ENCODE data around the gene TNK2.

TNK2 gene

GRCh38 chr3:195850857-195851543, 57.4 kb downstream of the TNK2 start:
- Histone ChIP-seq H3K9ac (ENCODE audit: low read depth in 1 of 2, low read length in 2 of 2) (peak overlapping the region in 1 of 2 donors; percentile 25), H3K4me3 (ENCODE audit: low read depth in 1 of 2, low read length in 2 of 2) (peak overlapping the region in 1 of 2 donors; percentile 36), H3K36me3 (ENCODE audit: control insufficient read depth in 1 of 2, insufficient read depth in 2 of 2, low read length in 2 of 2) (no peaks in the 10 kb centered on the region), H3K27ac (ENCODE audit: low read depth, low read length) (no peak overlapping the region), H3K9me3 (ENCODE audit: control insufficient read depth in 1 of 2, low read length in 2 of 2) (no peaks in the 10 kb centered on the region), H3K4me1 (ENCODE audit: control insufficient read depth in 1 of 2, insufficient read depth in 2 of 2, low read length in 2 of 2) (peaks cover 10 to 17% of the 10 kb centered on the region in 2 donors), H3K27me3 (ENCODE audit: control insufficient read depth in 1 of 2, insufficient read depth in 2 of 2, low read length in 2 of 2) (peaks cover 0 to 7% of the 10 kb centered on the region in 2 donors)

- H3K4me1 ChIP-seq (ENCODE audit: control insufficient read depth in 1 of 2, insufficient read depth in 2 of 2, low read length in 2 of 2) = peaks cover 10 to 17% of the 10 kb centered on the region in 2 donors
- H3K4me3 ChIP-seq (ENCODE audit: low read depth in 1 of 2, low read length in 2 of 2) = no peak overlapping the region
- no peaks in the 10 kb centered on the region for H3K36me3 ChIP-seq (ENCODE audit: control insufficient read depth in 1 of 2, insufficient read depth in 2 of 2, low read length in 2 of 2)
- peaks cover 0 to 7% of the 10 kb centered on the region in 2 donors for H3K27me3 ChIP-seq (ENCODE audit: control insufficient read depth in 1 of 2, insufficient read depth in 2 of 2, low read length in 2 of 2)
- H3K9me3 ChIP-seq (ENCODE audit: control insufficient read depth in 1 of 2, low read length in 2 of 2) = no peaks in the 10 kb centered on the region
- H3K9ac ChIP-seq (ENCODE audit: low read depth in 1 of 2, low read length in 2 of 2) = no peak overlapping the region
- H3K27ac ChIP-seq (ENCODE audit: low read depth, low read length) = no peak overlapping the region
Measured at GRCh38 chr3:195849322-195850074, 58.9 kb downstream of the TNK2 start.

GRCh38 chr3:195847055-195847950, 61.0 kb downstream of the TNK2 start:
- no peaks in the 10 kb centered on the region for H3K9me3 ChIP-seq (ENCODE audit: control insufficient read depth in 1 of 2, low read length in 2 of 2)
- no peak overlapping the region for H3K9ac ChIP-seq (ENCODE audit: low read depth in 1 of 2, low read length in 2 of 2)
- H3K36me3 ChIP-seq (ENCODE audit: control insufficient read depth in 1 of 2, insufficient read depth in 2 of 2, low read length in 2 of 2) = no peaks in the 10 kb centered on the region
- H3K4me3 ChIP-seq (ENCODE audit: low read depth in 1 of 2, low read length in 2 of 2) = no peak overlapping the region
- peaks cover 10 to 17% of the 10 kb centered on the region in 2 donors for H3K4me1 ChIP-seq (ENCODE audit: control insufficient read depth in 1 of 2, insufficient read depth in 2 of 2, low read length in 2 of 2)
- no peak overlapping the region for H3K27ac ChIP-seq (ENCODE audit: low read depth, low read length)
- H3K27me3 ChIP-seq (ENCODE audit: control insufficient read depth in 1 of 2, insufficient read depth in 2 of 2, low read length in 2 of 2) = peaks cover 0 to 7% of the 10 kb centered on the region in 2 donors

GRCh38 chr3:195845483-195845882, 62.9 kb downstream of the TNK2 start:
- Histone ChIP-seq H3K4me3 (ENCODE audit: low read depth in 1 of 2, low read length in 2 of 2) (no peak overlapping the region), H3K36me3 (ENCODE audit: control insufficient read depth in 1 of 2, insufficient read depth in 2 of 2, low read length in 2 of 2) (no peaks in the 10 kb centered on the region), H3K9ac (ENCODE audit: low read depth in 1 of 2, low read length in 2 of 2) (no peak overlapping the region), H3K27me3 (ENCODE audit: control insufficient read depth in 1 of 2, insufficient read depth in 2 of 2, low read length in 2 of 2) (no peaks in the 10 kb centered on the region), H3K27ac (ENCODE audit: low read depth, low read length) (no peak overlapping the region), H3K4me1 (ENCODE audit: control insufficient read depth in 1 of 2, insufficient read depth in 2 of 2, low read length in 2 of 2) (peaks cover 5 to 8% of the 10 kb centered on the region in 2 donors), H3K9me3 (ENCODE audit: control insufficient read depth in 1 of 2, low read length in 2 of 2) (no peaks in the 10 kb centered on the region)

GRCh38 chr3:195844671-195845218, 63.6 kb downstream of the TNK2 start:
- Histone ChIP-seq H3K36me3 (ENCODE audit: control insufficient read depth in 1 of 2, insufficient read depth in 2 of 2, low read length in 2 of 2) (no peaks in the 10 kb centered on the region), H3K4me3 (ENCODE audit: low read depth in 1 of 2, low read length in 2 of 2) (no peak overlapping the region), H3K27ac (ENCODE audit: low read depth, low read length) (no peak overlapping the region), H3K9ac (ENCODE audit: low read depth in 1 of 2, low read length in 2 of 2) (no peak overlapping the region), H3K27me3 (ENCODE audit: control insufficient read depth in 1 of 2, insufficient read depth in 2 of 2, low read length in 2 of 2) (no peaks in the 10 kb centered on the region), H3K9me3 (ENCODE audit: control insufficient read depth in 1 of 2, low read length in 2 of 2) (no peaks in the 10 kb centered on the region), H3K4me1 (ENCODE audit: control insufficient read depth in 1 of 2, insufficient read depth in 2 of 2, low read length in 2 of 2) (peaks cover 5 to 8% of the 10 kb centered on the region in 2 donors)

- Histone ChIP-seq H3K27me3 (ENCODE audit: control insufficient read depth in 1 of 2, insufficient read depth in 2 of 2, low read length in 2 of 2) (no peaks in the 10 kb centered on the region), H3K9me3 (ENCODE audit: control insufficient read depth in 1 of 2, low read length in 2 of 2) (no peaks in the 10 kb centered on the region), H3K27ac (ENCODE audit: low read depth, low read length) (no peak overlapping the region), H3K36me3 (ENCODE audit: control insufficient read depth in 1 of 2, insufficient read depth in 2 of 2, low read length in 2 of 2) (no peaks in the 10 kb centered on the region), H3K9ac (ENCODE audit: low read depth in 1 of 2, low read length in 2 of 2) (no peak overlapping the region), H3K4me3 (ENCODE audit: low read depth in 1 of 2, low read length in 2 of 2) (no peak overlapping the region), H3K4me1 (ENCODE audit: control insufficient read depth in 1 of 2, insufficient read depth in 2 of 2, low read length in 2 of 2) (no peaks in the 10 kb centered on the region)
Measured at GRCh38 chr3:195839260-195840010, 68.9 kb downstream of the TNK2 start.

GRCh38 chr3:195838714-195839113, 69.6 kb downstream of the TNK2 start:
- H3K4me3 ChIP-seq (ENCODE audit: low read depth in 1 of 2, low read length in 2 of 2) = no peak overlapping the region

GRCh38 chr3:195836476-195837135, 71.7 kb downstream of the TNK2 start:
- Histone ChIP-seq H3K9me3 (ENCODE audit: control insufficient read depth in 1 of 2, low read length in 2 of 2) (no peaks in the 10 kb centered on the region), H3K9ac (ENCODE audit: low read depth in 1 of 2, low read length in 2 of 2) (no peak overlapping the region), H3K4me1 (ENCODE audit: control insufficient read depth in 1 of 2, insufficient read depth in 2 of 2, low read length in 2 of 2) (no peaks in the 10 kb centered on the region), H3K27ac (ENCODE audit: low read depth, low read length) (no peak overlapping the region), H3K4me3 (ENCODE audit: low read depth in 1 of 2, low read length in 2 of 2) (no peak overlapping the region), H3K27me3 (ENCODE audit: control insufficient read depth in 1 of 2, insufficient read depth in 2 of 2, low read length in 2 of 2) (no peaks in the 10 kb centered on the region), H3K36me3 (ENCODE audit: control insufficient read depth in 1 of 2, insufficient read depth in 2 of 2, low read length in 2 of 2) (no peaks in the 10 kb centered on the region)

More at GRCh38 chr3:195838714-195839113, 69.6 kb downstream of the TNK2 start:
- Histone ChIP-seq H3K9ac (ENCODE audit: low read depth in 1 of 2, low read length in 2 of 2) (no peak overlapping the region), H3K27me3 (ENCODE audit: control insufficient read depth in 1 of 2, insufficient read depth in 2 of 2, low read length in 2 of 2) (no peaks in the 10 kb centered on the region), H3K4me1 (ENCODE audit: control insufficient read depth in 1 of 2, insufficient read depth in 2 of 2, low read length in 2 of 2) (no peaks in the 10 kb centered on the region), H3K9me3 (ENCODE audit: control insufficient read depth in 1 of 2, low read length in 2 of 2) (no peaks in the 10 kb centered on the region), H3K36me3 (ENCODE audit: control insufficient read depth in 1 of 2, insufficient read depth in 2 of 2, low read length in 2 of 2) (no peaks in the 10 kb centered on the region), H3K27ac (ENCODE audit: low read depth, low read length) (no peak overlapping the region)

GRCh38 chr3:195835791-195836190, 72.6 kb downstream of the TNK2 start:
- Histone ChIP-seq H3K4me3 (ENCODE audit: low read depth in 1 of 2, low read length in 2 of 2) (no peak overlapping the region), H3K9me3 (ENCODE audit: control insufficient read depth in 1 of 2, low read length in 2 of 2) (no peaks in the 10 kb centered on the region), H3K27me3 (ENCODE audit: control insufficient read depth in 1 of 2, insufficient read depth in 2 of 2, low read length in 2 of 2) (no peaks in the 10 kb centered on the region), H3K36me3 (ENCODE audit: control insufficient read depth in 1 of 2, insufficient read depth in 2 of 2, low read length in 2 of 2) (no peaks in the 10 kb centered on the region), H3K4me1 (ENCODE audit: control insufficient read depth in 1 of 2, insufficient read depth in 2 of 2, low read length in 2 of 2) (no peaks in the 10 kb centered on the region), H3K9ac (ENCODE audit: low read depth in 1 of 2, low read length in 2 of 2) (no peak overlapping the region), H3K27ac (ENCODE audit: low read depth, low read length) (no peak overlapping the region)

Measured in duodenal mucosa (tissue), 2 donors.